SK-N-MC (cell line): Measurements from ENCODE around the gene TRIM2.

Experiments
- DNase-seq: peaks from one replicate; pipeline ENCODE4 v3.0.0-alpha.2; 2011; ENCODE audit warnings: low read depth, low spot score
- H3K27ac ChIP-seq: fragments of 200-600 bp; sonication (generic); 2 replicates; pipeline ENCODE4 v1.5.1; 2016; ENCODE audit warnings: mixed run types
- H3K36me3 ChIP-seq: fragments of 200-600 bp; sonication (generic); 2 replicates; pipeline ENCODE4 v1.6.1; 2017; ENCODE audit warnings: antibody characterized with exemption, low read length, mixed read lengths; ENCODE audit not compliant: insufficient read depth
- H3K4me3 ChIP-seq: fragments of 200-600 bp; sonication (generic); 2 replicates; pipeline ENCODE4 v1.5.1; 2016
- H3K9ac ChIP-seq: fragments of 200-600 bp; sonication (generic); 2 replicates; pipeline ENCODE4 v1.8.0; 2017; ENCODE audit warnings: mixed run types, mixed read lengths; ENCODE audit not compliant: insufficient read length
- H3K9me3 ChIP-seq: fragments of 200-600 bp; sonication (generic); 2 replicates; pipeline ENCODE4 v1.6.1; 2017; ENCODE audit warnings: low read depth, mild to moderate bottlenecking, antibody characterized with exemption, low read length, moderate library complexity, mixed read lengths
- EZH2 ChIP-seq: fragments of 200-600 bp; sonication (generic); IDR thresholded peaks from one replicate; pipeline ENCODE4 v1.6.1; 2017; ENCODE audit warnings: antibody characterized with exemption
- FOXP2 ChIP-seq: optimal IDR thresholded peaks from 2 replicates; pipeline ENCODE3; 2011; ENCODE audit warnings: mild to moderate bottlenecking, moderate library complexity; ENCODE audit not compliant: insufficient read depth; ENCODE audit errors: extremely low read length, control extremely low read depth
- POLR2AphosphoS5 ChIP-seq: IDR thresholded peaks from 2 replicates; pipeline ENCODE4 v1.6.1; 2012; ENCODE audit warnings: mild to moderate bottlenecking, low read depth, low read length, borderline replicate concordance

Gene TRIM2

GRCh38 chr4:153223930-153224329 is 19.7 kb downstream of the TRIM2 start:
- DNase-seq: no peak
- Histone ChIP-seq H3K4me3 (peak overlapping the region; percentile 92), H3K9ac (peak overlapping the region; percentile 84), H3K36me3 (peaks cover 18% of the 10 kb centered on the region), H3K9me3 (peaks cover 4% of the 10 kb centered on the region; the same call in 1 of the 2 replicates), H3K27ac (no peak overlapping the region; the same call in 1 of the 2 replicates)
- TF ChIP-seq POLR2AphosphoS5 (no peak), EZH2 (no peak), FOXP2 (no peak)

GRCh38 chr4:153224474-153224873 is 20.2 kb downstream of the TRIM2 start:
- H3K27ac ChIP-seq: no peak overlapping the region
- H3K4me3 ChIP-seq: peak overlapping the region; percentile 92; the same call in 1 of the 2 replicates
- TF ChIP-seq EZH2 (no peak), FOXP2 (no peak)
- H3K36me3 ChIP-seq: peaks cover 18% of the 10 kb centered on the region
- H3K9ac ChIP-seq: no peak overlapping the region
- no peak for DNase-seq
- peaks cover 4% of the 10 kb centered on the region; the same call in 1 of the 2 replicates for H3K9me3 ChIP-seq

GRCh38 chr4:153227469-153228075 is 23.3 kb downstream of the TRIM2 start:
- H3K9me3 ChIP-seq: peaks cover 4% of the 10 kb centered on the region; the same call in 1 of the 2 replicates
- TF ChIP-seq POLR2AphosphoS5: no peak
- TF ChIP-seq FOXP2: no peak
- no peak for TF ChIP-seq EZH2
- H3K27ac ChIP-seq: no peak overlapping the region
- no peak for DNase-seq
- no peak overlapping the region for H3K4me3 ChIP-seq
- H3K36me3 ChIP-seq: peaks cover 22% of the 10 kb centered on the region
- no peak overlapping the region for H3K9ac ChIP-seq

DNA sequence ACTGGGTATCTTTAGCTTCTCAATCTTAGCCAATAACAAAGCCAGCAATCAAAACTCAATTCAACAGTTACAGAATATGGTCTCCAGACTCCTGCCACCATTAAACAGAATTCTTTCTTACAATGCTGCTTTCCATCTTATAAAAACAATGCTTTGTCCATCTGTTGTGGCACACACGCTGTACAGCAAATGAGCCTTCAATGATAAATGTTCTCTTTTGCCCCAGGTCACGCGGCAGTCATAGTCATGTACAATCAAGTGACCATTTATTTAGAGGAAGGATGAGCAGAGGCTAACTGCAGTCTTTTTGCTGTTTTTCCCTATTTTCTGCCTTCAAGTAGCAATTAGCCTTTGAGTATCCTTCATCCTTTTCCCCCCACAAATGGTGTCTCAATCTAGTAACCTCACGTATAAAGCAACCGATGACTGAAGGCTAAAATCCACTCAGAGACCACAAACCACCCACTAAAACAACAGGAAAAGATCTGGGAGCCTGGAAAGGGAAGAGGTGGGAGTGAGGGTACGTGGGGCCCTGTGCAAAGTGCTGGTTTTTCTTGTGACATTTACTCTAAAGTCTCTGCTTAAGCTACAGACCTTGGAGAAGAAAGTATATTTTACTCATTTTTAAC is 24.4 kb downstream of the TRIM2 start:
- DNase-seq: no peak
- Histone ChIP-seq H3K27ac (no peak overlapping the region), H3K9me3 (peaks cover 4% of the 10 kb centered on the region; the same call in 1 of the 2 replicates), H3K4me3 (no peak overlapping the region), H3K36me3 (peaks cover 22% of the 10 kb centered on the region), H3K9ac (no peak overlapping the region)
- no peak for TF ChIP-seq EZH2
- no peak for TF ChIP-seq POLR2AphosphoS5
- no peak for TF ChIP-seq FOXP2

GRCh38 chr4:153229545-153229944 is 25.3 kb downstream of the TRIM2 start:
- Histone ChIP-seq H3K27ac (no peak overlapping the region), H3K9me3 (peaks cover 4% of the 10 kb centered on the region; the same call in 1 of the 2 replicates), H3K9ac (no peak overlapping the region), H3K4me3 (no peak overlapping the region), H3K36me3 (peaks cover 18% of the 10 kb centered on the region)
- TF ChIP-seq FOXP2 (no peak), EZH2 (no peak), POLR2AphosphoS5 (no peak)
- DNase-seq: no peak

DNA sequence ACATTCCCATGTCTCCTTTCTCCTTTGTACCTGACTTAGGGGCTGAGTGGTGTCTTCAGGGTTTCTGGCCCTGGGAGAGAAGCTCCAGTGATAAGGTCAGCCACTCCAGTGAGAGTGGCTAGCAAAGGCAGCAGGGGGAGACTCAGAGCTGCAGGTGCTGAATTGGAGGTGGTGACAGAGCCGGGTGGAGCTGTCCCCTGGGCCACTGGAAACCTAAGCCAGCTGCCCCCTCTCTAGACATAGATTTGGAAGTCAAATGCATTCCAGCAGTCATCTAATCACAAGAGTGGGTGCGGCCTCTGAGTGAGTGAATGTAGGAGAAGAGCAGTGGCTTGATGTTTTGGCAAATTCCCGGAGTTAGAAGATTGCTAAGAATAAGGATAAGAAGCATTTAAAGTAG is 28.5 kb downstream of the TRIM2 start:
- TF ChIP-seq POLR2AphosphoS5 (no peak), FOXP2 (no peak)
- DNase-seq: no peak

DNA sequence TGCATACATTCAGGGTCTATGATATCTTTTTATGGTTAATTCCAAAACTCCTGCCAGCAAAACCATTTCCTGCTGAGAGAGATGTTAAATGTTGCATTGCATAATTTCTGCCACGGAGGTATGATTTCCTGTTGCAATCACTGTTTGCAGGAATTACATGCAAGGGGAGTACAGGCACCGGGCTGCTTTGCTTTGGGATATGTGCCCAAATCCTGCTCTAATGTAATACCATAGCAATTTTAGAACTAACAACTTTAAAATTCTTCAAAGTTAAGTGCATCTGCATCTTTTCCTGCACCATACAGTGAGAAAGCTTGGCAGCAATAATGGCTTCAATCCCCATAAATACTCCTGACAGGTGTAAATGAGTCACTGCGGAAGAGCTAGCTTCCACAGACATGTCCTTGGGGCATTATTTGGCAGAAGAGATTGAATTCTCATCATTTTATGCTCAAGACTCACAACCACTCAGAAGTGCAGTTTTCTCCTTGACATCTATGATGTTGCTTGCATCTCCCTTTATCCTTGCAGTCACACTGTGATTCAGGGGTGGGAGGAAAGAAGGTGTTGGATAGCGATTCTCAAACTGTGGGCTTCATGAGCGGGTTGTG is 29.6 kb downstream of the TRIM2 start:
- no peaks in the 10 kb centered on the region for H3K9me3 ChIP-seq
- peak overlapping the region; percentile 84 for H3K27ac ChIP-seq
- TF ChIP-seq FOXP2: peak; percentile 86
- TF ChIP-seq EZH2: no peak
- peak; percentile 47; the same call in 1 of the 2 replicates for TF ChIP-seq POLR2AphosphoS5
- DNase-seq: peak; percentile 98
- no peak overlapping the region for H3K9ac ChIP-seq
- H3K36me3 ChIP-seq: peaks cover 20% of the 10 kb centered on the region
- peak overlapping the region; percentile 56 for H3K4me3 ChIP-seq

More for the DNA sequence above, 28.5 kb downstream of the TRIM2 start:
- Histone ChIP-seq H3K27ac (peak overlapping the region; percentile 67), H3K9me3 (no peaks in the 10 kb centered on the region), H3K9ac (no peak overlapping the region), H3K4me3 (peak overlapping the region; percentile 24; the same call in 1 of the 2 replicates), H3K36me3 (peaks cover 9% of the 10 kb centered on the region; the same call in 1 of the 2 replicates)

- Histone ChIP-seq H3K36me3 (peaks cover 20% of the 10 kb centered on the region), H3K4me3 (peak overlapping the region; percentile 56), H3K9me3 (no peaks in the 10 kb centered on the region), H3K27ac (0 out of 2 replicates have a peak overlapping the region, but pooled peaks have one; percentile 84), H3K9ac (no peak overlapping the region)
- no peak for TF ChIP-seq FOXP2
- TF ChIP-seq EZH2: no peak
- TF ChIP-seq POLR2AphosphoS5: no peak
- no peak for DNase-seq
Observed at GRCh38 chr4:153234885-153235284, 30.6 kb downstream of the TRIM2 start.
